Hepatocyte (in vitro differentiated cells): ENCODE results near the gene SEL1L. TPM values are rescaled to one million over a fixed set of nuclear protein-coding genes. Genes with fewer than 3 reads are reported as not detected.

ENCODE experiments used
- DNase-seq: peaks from one replicate; pipeline ENCODE4 v3.0.0-alpha.2; 2016; ENCODE audit warnings: low spot score
- H2AFZ ChIP-seq: fragments of 200-600 bp; sonication (generic); 2 replicates; pipeline ENCODE4 v1.6.0; 2016; ENCODE audit warnings: antibody characterized with exemption, mild to moderate bottlenecking
- H3K27ac ChIP-seq: fragments of 200-600 bp; sonication (generic); 2 replicates; pipeline ENCODE4 v1.5.1; 2016; ENCODE audit warnings: mild to moderate bottlenecking
- H3K27me3 ChIP-seq: fragments of 200-600 bp; sonication (generic); 2 replicates; pipeline ENCODE4 v1.6.1; 2016
- H3K36me3 ChIP-seq: fragments of 200-600 bp; sonication (generic); replicated peaks from 2 replicates; pipeline ENCODE4 v1.5.1; 2016; ENCODE audit warnings: low read depth; ENCODE audit not compliant: insufficient read depth
- H3K4me1 ChIP-seq: fragments of 200-600 bp; sonication (generic); 2 replicates; pipeline ENCODE4 v1.5.1; 2016; ENCODE audit warnings: mild to moderate bottlenecking, moderate library complexity; ENCODE audit not compliant: insufficient read depth
- H3K4me2 ChIP-seq: fragments of 200-600 bp; sonication (generic); 2 replicates; pipeline ENCODE4 v1.6.0; 2016
- H3K4me3 ChIP-seq: fragments of 200-600 bp; sonication (generic); 2 replicates; pipeline ENCODE4 v1.5.1; 2016; ENCODE audit warnings: mild to moderate bottlenecking
- H3K79me2 ChIP-seq: fragments of 200-600 bp; sonication (generic); 2 replicates; pipeline ENCODE4 v1.6.0; 2017; ENCODE audit warnings: mild to moderate bottlenecking
- H3K9me2 ChIP-seq: fragments of 200-600 bp; sonication (generic); replicated peaks from 2 replicates; pipeline ENCODE4 v1.6.0; 2017; ENCODE audit warnings: mild to moderate bottlenecking; ENCODE audit not compliant: insufficient read depth
- H3K9me3 ChIP-seq: fragments of 200-600 bp; sonication (generic); 2 replicates; pipeline ENCODE4 v1.5.1; 2016; ENCODE audit warnings: low read depth, mild to moderate bottlenecking
- H4K20me1 ChIP-seq: fragments of 200-600 bp; sonication (generic); 2 replicates; pipeline ENCODE4 v1.6.0; 2016; ENCODE audit warnings: mild to moderate bottlenecking; ENCODE audit not compliant: insufficient read depth, poor library complexity, severe bottlenecking
- CTCF ChIP-seq: fragments of 200-600 bp; sonication (generic); IDR thresholded peaks from 2 replicates; pipeline ENCODE4 v1.5.1; 2016; ENCODE audit warnings: antibody characterized with exemption, mild to moderate bottlenecking; ENCODE audit not compliant: poor library complexity
- EZH2 ChIP-seq: fragments of 200-600 bp; sonication (generic); IDR thresholded peaks from 2 replicates; pipeline ENCODE4 v1.6.1; 2016; ENCODE audit warnings: antibody characterized with exemption, mild to moderate bottlenecking, borderline replicate concordance
- EZH2phosphoT487 ChIP-seq: fragments of 200-600 bp; sonication (generic); IDR thresholded peaks from one replicate; pipeline ENCODE4 v1.6.1; 2018; ENCODE audit warnings: antibody characterized with exemption, mild to moderate bottlenecking, low read depth, moderate library complexity; ENCODE audit not compliant: unreplicated experiment, severe bottlenecking
- WGBS: methylation state at CpG from one replicate; pipeline ENCODE4 v1.1.6; 2016; ENCODE audit warnings: low lambda C conversion rate; ENCODE audit errors: missing lambda C conversion rate; 5-methylcytosine and 5-hydroxymethylcytosine counted together
- polyA plus RNA-seq: library from polyadenylated mRNA; unstranded; fragments of >200 nt; fragmentation: Nextera tagmentation; extraction: Ambion mirVana; gene quantifications from 2 replicates; pipeline ENCODE4 v1.2.1, GENCODE V29; 2016
- total RNA-seq: library from RNA; depleted of rRNA; stranded (reverse); fragments of >200 nt; gene quantifications from 2 replicates; pipeline ENCODE4 v1.2.3, GENCODE V29; 2014

The SEL1L gene
- total and polyA plus RNA-seq, 2 experiments from 2014 or later, result 53.0 to 89.4 TPM

DNA sequence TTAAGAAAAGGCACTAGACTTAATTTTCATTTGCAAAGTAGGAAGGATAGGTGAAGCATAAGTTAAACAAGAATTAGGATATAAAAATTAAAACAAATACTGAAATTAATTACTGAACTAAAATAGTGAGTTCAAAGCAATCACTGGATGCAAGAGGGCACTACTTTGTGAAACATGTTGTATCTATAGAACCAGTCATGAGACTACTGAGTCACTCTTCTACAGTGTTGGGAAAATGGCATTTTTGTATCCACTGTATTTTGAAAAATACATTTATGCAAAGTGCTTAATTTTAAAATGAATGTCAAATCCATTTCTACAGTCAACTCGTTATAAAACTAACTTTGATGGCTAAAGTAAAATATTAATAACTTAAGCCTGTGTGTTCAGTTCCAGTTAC, 47.9 kb downstream of the SEL1L start:
- 93% methylated on average over 1 of the region's 1 CpG for WGBS
- H3K4me2 ChIP-seq, result no peak overlapping the region
- no peaks in the 10 kb centered on the region for H3K27me3 ChIP-seq
- H3K36me3 ChIP-seq, result no peaks in the 10 kb centered on the region
- TF ChIP-seq EZH2phosphoT487 (no peak), EZH2 (no peak), CTCF (no peak)
- H3K79me2 ChIP-seq, result no peaks in the 10 kb centered on the region
- no peaks in the 10 kb centered on the region for H3K9me3 ChIP-seq
- no peak overlapping the region for H3K27ac ChIP-seq
- H4K20me1 ChIP-seq, result no peaks in the 10 kb centered on the region
- no peak for DNase-seq
- H3K9me2 ChIP-seq, result no peaks in the 10 kb centered on the region
- H2AFZ ChIP-seq, result no peak overlapping the region
- no peaks in the 10 kb centered on the region for H3K4me1 ChIP-seq
- H3K4me3 ChIP-seq, result no peak overlapping the region

DNA sequence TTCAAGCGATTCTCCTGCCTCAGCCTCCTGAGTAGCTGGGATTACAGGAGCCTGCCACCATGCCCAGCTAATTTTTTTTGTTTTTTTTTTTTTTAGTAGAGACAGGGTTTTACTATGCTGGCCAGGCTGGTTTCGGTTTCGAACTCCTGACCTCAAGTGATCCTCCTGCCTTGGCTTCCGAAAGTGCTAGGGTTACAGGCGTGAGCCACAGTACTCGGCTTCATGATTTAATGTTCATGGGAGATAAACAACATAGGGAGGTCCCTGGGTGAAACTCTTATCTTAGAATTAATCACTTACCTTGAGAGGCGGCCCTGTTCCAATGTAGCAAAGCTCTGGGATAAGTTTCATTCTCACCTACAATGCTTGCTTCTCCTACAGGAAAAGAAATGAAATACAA, 48.3 kb downstream of the SEL1L start:
- no peak for DNase-seq
- no peaks in the 10 kb centered on the region for H3K9me2 ChIP-seq
- no peak overlapping the region for H2AFZ ChIP-seq
- H3K4me2 ChIP-seq, result no peak overlapping the region
- H3K36me3 ChIP-seq, result no peaks in the 10 kb centered on the region
- H3K4me1 ChIP-seq, result no peaks in the 10 kb centered on the region
- no peaks in the 10 kb centered on the region for H3K27me3 ChIP-seq
- H3K9me3 ChIP-seq, result no peaks in the 10 kb centered on the region
- no peak for TF ChIP-seq EZH2
- TF ChIP-seq CTCF, result no peak
- no peak for TF ChIP-seq EZH2phosphoT487
- no peaks in the 10 kb centered on the region for H4K20me1 ChIP-seq
- H3K79me2 ChIP-seq, result no peaks in the 10 kb centered on the region
- no peak overlapping the region for H3K4me3 ChIP-seq
- 95% methylated on average over 7 of the region's 7 CpGs for WGBS
- no peak overlapping the region for H3K27ac ChIP-seq

GRCh38 chr14:81484120-81484519, 49.5 kb downstream of the SEL1L start:
- Histone ChIP-seq H3K27ac (no peak overlapping the region), H3K9me3 (no peaks in the 10 kb centered on the region), H3K4me1 (no peaks in the 10 kb centered on the region), H3K4me3 (no peak overlapping the region), H4K20me1 (no peaks in the 10 kb centered on the region), H2AFZ (no peak overlapping the region), H3K4me2 (no peak overlapping the region), H3K27me3 (no peaks in the 10 kb centered on the region), H3K36me3 (no peaks in the 10 kb centered on the region), H3K79me2 (no peaks in the 10 kb centered on the region), H3K9me2 (no peaks in the 10 kb centered on the region)
- 92% methylated on average over 4 of the region's 4 CpGs for whole genome bisulfite sequencing
- DNase-seq, result no peak
- TF ChIP-seq CTCF (no peak), EZH2phosphoT487 (no peak), EZH2 (no peak)

DNA sequence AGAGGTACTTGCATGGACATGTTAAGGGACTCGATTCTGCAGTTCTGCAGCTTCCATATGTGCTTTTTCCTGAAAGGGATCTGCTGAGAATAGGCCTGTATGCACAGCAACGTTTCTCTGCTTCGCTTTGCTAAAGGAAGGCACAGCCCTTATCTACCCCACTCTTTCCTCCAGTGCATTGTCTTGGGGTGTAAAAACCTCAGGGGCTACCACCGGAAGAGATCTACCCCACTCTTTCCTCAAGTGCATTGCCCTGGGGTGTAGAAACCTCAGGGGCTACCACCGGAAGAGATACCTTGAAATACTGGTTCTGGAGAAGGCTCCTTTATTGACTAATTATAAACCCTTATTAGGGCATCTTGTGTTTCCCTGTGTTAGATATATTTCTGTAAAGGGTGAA, 52.9 kb downstream of the SEL1L start:
- Histone ChIP-seq H3K79me2 (no peaks in the 10 kb centered on the region), H3K9me2 (no peaks in the 10 kb centered on the region), H3K36me3 (no peaks in the 10 kb centered on the region), H3K4me3 (no peak overlapping the region), H4K20me1 (no peaks in the 10 kb centered on the region), H3K4me1 (no peaks in the 10 kb centered on the region), H3K27me3 (no peaks in the 10 kb centered on the region), H3K9me3 (no peaks in the 10 kb centered on the region), H2AFZ (no peak overlapping the region), H3K27ac (no peak overlapping the region), H3K4me2 (no peak overlapping the region)
- DNase-seq, result no peak
- no peak for TF ChIP-seq EZH2phosphoT487
- TF ChIP-seq CTCF, result no peak
- TF ChIP-seq EZH2, result no peak
- WGBS, result 99% methylated on average over 5 of the region's 5 CpGs
